Measurements from ENCODE around the gene TUBGCP3. TPM values are rescaled to one million over a fixed set of nuclear protein-coding genes. Genes with fewer than 3 reads are reported as not detected.
A peak's percentile ranks its signal among the peaks of the same experiment; 100 is the strongest.
"Not testable (repeated sequence)": the region's sequence is repeated elsewhere in the genome, so short reads cannot be mapped to it uniquely, and the experiment has no call there.

Gene TUBGCP3
- total and polyA plus RNA-seq, 9 of the 15 experiments (the other 6 are each of a cell fraction or from before 2014, with no cell fraction given), result 3.0 to 24.8 (median 15.2) TPM

GRCh38 chr13:112634102-112634501 lies 46.1 kb upstream of the TUBGCP3 start (continued):
- TF ChIP-seq USF2 (CRISPR knock-in tag; IDR thresholded peaks at IDR 0.05), result peak; percentile 66
- no peak for TF ChIP-seq HBP1 (CRISPR knock-in tag; IDR thresholded peaks at IDR 0.05)
- TF ChIP-seq NKRF (IDR thresholded peaks at IDR 0.05; ENCODE audit: borderline replicate concordance), result no peak
- TF ChIP-seq USF1 (CRISPR knock-in tag; IDR thresholded peaks at IDR 0.05), result peak; percentile 48
- no peak for TF ChIP-seq ZNF398 (CRISPR knock-in tag; IDR thresholded peaks at IDR 0.05)
- TF ChIP-seq ATF1 (CRISPR knock-in tag; IDR thresholded peaks at IDR 0.05), result no peak
- TF ChIP-seq ATF1 (tag; IDR thresholded peaks at IDR 0.05), result 0 out of 2 replicates have a peak, but pooled peaks have one; percentile 22
- no peak for TF ChIP-seq ZNF644 (tag; IDR thresholded peaks at IDR 0.05; ENCODE audit: low read depth)

- DNase-seq (ENCODE audit: extremely low read depth in 1 of 4, low spot score in 3 of 4); POLR2A ChIA-PET; FAIRE-seq; H3K36me3 ChIP-seq (ENCODE audit: control insufficient read depth, insufficient read depth, low read length); H3K9me3 ChIP-seq (replicated peaks; ENCODE audit: control insufficient read depth, insufficient read depth, low read depth, low read length); H3K9ac ChIP-seq (ENCODE audit: insufficient read depth in 1 of 2, low read depth in 2 of 2, low read length in 2 of 2); H3K79me2 ChIP-seq (ENCODE audit: control insufficient read depth, insufficient read depth, low read length); BruUV-seq (replicated peaks); H3K4me1 ChIP-seq (replicated peaks in 1 of 2; ENCODE audit: control insufficient read depth in 2 of 2, insufficient read depth in 2 of 2, low read length in 2 of 2); H3K4me2 ChIP-seq (ENCODE audit: insufficient read depth, low read length); in situ Hi-C loops (cut with MboI); H3K4me3 ChIP-seq; intact Hi-C loops (cut with micrococcal nuclease); CTCF ChIA-PET (ENCODE audit: low intra/inter-chr PET ratio); H4K20me1 ChIP-seq (replicated peaks; ENCODE audit: control insufficient read depth, insufficient read depth, low read length); H3K9me1 ChIP-seq (ENCODE audit: control insufficient read depth, insufficient read depth, low read length); ATAC-seq; H2AFZ ChIP-seq (ENCODE audit: low read depth, low read length); H3K27ac ChIP-seq (ENCODE audit: extremely low read depth, low read depth, low read length): not testable (repeated sequence)
- WGBS (ENCODE audit: insufficient coverage, low coverage, missing lambda C conversion rate), result 29% methylated on average over 10 of the region's 10 CpGs
- peaks cover 6 to 26% of the 10 kb centered on the region in 2 experiments; a peak in 3 of 5 replicates for H3K27me3 ChIP-seq (ENCODE audit: control insufficient read depth in 2 of 2, insufficient read depth in 2 of 2, low read length in 2 of 2)
Measured at GRCh38 chr13:112630226-112630625, 42.3 kb upstream of the TUBGCP3 start.
